ENCODE measurements around the gene ATXN10.

The ATXN10 gene

GRCh38 chr22:45866126-45866645 lies 194.6 kb downstream of the ATXN10 start:
- no peak for DNase-seq (ENCODE audit: low read depth)
- no peak overlapping the region for H3K4me3 ChIP-seq (ENCODE audit: control insufficient read depth, low read depth, low read length)
- TF ChIP-seq CTCF (conservative IDR thresholded peaks at IDR 0.05; ENCODE audit: control insufficient read depth, insufficient read depth, low read depth, low read length), result no peak

- no peak overlapping the region for H3K4me3 ChIP-seq (ENCODE audit: control insufficient read depth, low read depth, low read length)
- TF ChIP-seq CTCF (conservative IDR thresholded peaks at IDR 0.05; ENCODE audit: control insufficient read depth, insufficient read depth, low read depth, low read length), result no peak
- no peak for DNase-seq (ENCODE audit: low read depth)
Observed at GRCh38 chr22:45866646-45867117, 195.0 kb downstream of the ATXN10 start.

GRCh38 chr22:45867118-45867905 lies 195.7 kb downstream of the ATXN10 start:
- H3K4me3 ChIP-seq (ENCODE audit: control insufficient read depth, low read depth, low read length), result no peak overlapping the region
- DNase-seq (ENCODE audit: low read depth), result peak; percentile 25
- TF ChIP-seq CTCF (conservative IDR thresholded peaks at IDR 0.05; ENCODE audit: control insufficient read depth, insufficient read depth, low read depth, low read length), result no peak

- no peak overlapping the region for H3K4me3 ChIP-seq (ENCODE audit: control insufficient read depth, low read depth, low read length)
- DNase-seq (ENCODE audit: low read depth), result no peak
- TF ChIP-seq CTCF (conservative IDR thresholded peaks at IDR 0.05; ENCODE audit: control insufficient read depth, insufficient read depth, low read depth, low read length), result no peak
Observed at GRCh38 chr22:45867906-45868555, 196.4 kb downstream of the ATXN10 start.

GRCh38 chr22:45868571-45869339 lies 197.1 kb downstream of the ATXN10 start:
- no peak for TF ChIP-seq CTCF (conservative IDR thresholded peaks at IDR 0.05; ENCODE audit: control insufficient read depth, insufficient read depth, low read depth, low read length)
- no peak overlapping the region for H3K4me3 ChIP-seq (ENCODE audit: control insufficient read depth, low read depth, low read length)
- DNase-seq (ENCODE audit: low read depth), result no peak

GRCh38 chr22:45869340-45869847 lies 197.8 kb downstream of the ATXN10 start:
- H3K4me3 ChIP-seq (ENCODE audit: control insufficient read depth, low read depth, low read length), result no peak overlapping the region
- TF ChIP-seq CTCF (conservative IDR thresholded peaks at IDR 0.05; ENCODE audit: control insufficient read depth, insufficient read depth, low read depth, low read length), result no peak
- DNase-seq (ENCODE audit: low read depth), result no peak

All from fibroblast of mammary gland (primary cell).